Endothelial cell of umbilical vein (primary cell): Measurements from ENCODE around the gene BRAT1. TPM values are rescaled to one million over a fixed set of nuclear protein-coding genes. Genes with fewer than 3 reads are reported as not detected.

Source experiments
- BruUV-seq: library from RNA; stranded (reverse); fragments of 400-500 nt; replicated peaks from 2 replicates; lab custom pipeline; 2021; lab: Mats Ljungman, UMichigan
- CTCF ChIA-PET: fragments of 300-600, 350-600 bp; sonication (Branson Sonifier 250); formaldehyde crosslinking; loops from one replicate; lab custom pipeline; 2021; ENCODE audit warnings: antibody characterized with exemption, inconsistent platforms; lab: Charles Lee
- POLR2A ChIA-PET: fragments of 300-600, 350-600 bp; sonication (Branson Sonifier 250); formaldehyde crosslinking; loops from one replicate; lab custom pipeline; 2021; ENCODE audit warnings: antibody characterized with exemption, inconsistent platforms; lab: Charles Lee
- DNase-seq: peaks from one replicate; pipeline ENCODE4 v3.0.0-alpha.2; 2011; ENCODE audit warnings: low read depth, low spot score
- FAIRE-seq: peaks from 2 replicates; lab custom pipeline; 2011; peaks lifted over from hg19 to GRCh38; lab: Jason Lieb, UNC
- H2AFZ ChIP-seq: 2 replicates; pipeline ENCODE4 v1.6.0; 2012; ENCODE audit warnings: low read depth, low read length, control low read depth, inconsistent platforms
- H3K27ac ChIP-seq: 2 replicates; pipeline ENCODE4 v1.5.1; 2011; ENCODE audit warnings: low read depth, mild to moderate bottlenecking, control low read depth, low read length, moderate library complexity; ENCODE audit not compliant: insufficient read depth
- H3K27me3 ChIP-seq, 2 experiments: 2 replicates each; pipeline versions ENCODE4 v1.6.0 to v1.6.1; 2011; ENCODE audit warnings: low read length in 2 of 2, mixed read lengths in 1 of 2; ENCODE audit not compliant: control insufficient read depth in 2 of 2, insufficient read depth in 2 of 2
- H3K36me3 ChIP-seq, 2 experiments: 2 replicates in 1 of 2; 3 replicates in 1 of 2; pipeline ENCODE4 v1.5.1; 2011; ENCODE audit warnings: low read length in 2 of 2, mild to moderate bottlenecking in 1 of 2, moderate library complexity in 1 of 2; ENCODE audit not compliant: control insufficient read depth in 2 of 2, insufficient read depth in 2 of 2; ENCODE audit errors: extremely low read depth in 1 of 2
- H3K4me1 ChIP-seq: 3 replicates; pipeline ENCODE4 v1.5.1; 2011; ENCODE audit warnings: mild to moderate bottlenecking, low read length; ENCODE audit not compliant: control insufficient read depth, insufficient read depth; ENCODE audit errors: extremely low read depth
- H3K4me2 ChIP-seq: 2 replicates; pipeline ENCODE4 v1.6.1; 2011; ENCODE audit warnings: low read length, control low read depth, mixed read lengths; ENCODE audit not compliant: insufficient read depth
- H3K4me3 ChIP-seq, 3 experiments: fragments of 200-600 bp in 1 of 3; sonication (generic), shearing (Covaris generic) in 1 of 3; replicated peaks in 1 of 3; 2 replicates each; pipeline ENCODE4 v1.5.1; 2011 to 2016; ENCODE audit warnings: control low read depth in 3 of 3, low read length in 3 of 3, mild to moderate bottlenecking in 2 of 3, inconsistent platforms in 1 of 3, low read depth in 1 of 3, moderate library complexity in 1 of 3; ENCODE audit not compliant: insufficient read depth in 1 of 3
- H3K79me2 ChIP-seq: 2 replicates; pipeline ENCODE4 v1.6.0; 2012; ENCODE audit warnings: low read length, inconsistent platforms; ENCODE audit not compliant: control insufficient read depth, insufficient read depth
- H3K9ac ChIP-seq: replicated peaks from 2 replicates; pipeline ENCODE3; 2011; ENCODE audit warnings: low read length, control low read depth; ENCODE audit not compliant: insufficient read depth; ENCODE audit errors: extremely low read depth
- H3K9me1 ChIP-seq: replicated peaks from 3 replicates; pipeline ENCODE4 v1.6.0; 2011; ENCODE audit warnings: mild to moderate bottlenecking, low read length; ENCODE audit not compliant: control insufficient read depth, insufficient read depth; ENCODE audit errors: extremely low read depth
- H3K9me3 ChIP-seq: replicated peaks from 2 replicates; pipeline ENCODE4 v1.5.1; 2012; ENCODE audit warnings: low read length, inconsistent platforms; ENCODE audit not compliant: control insufficient read depth, insufficient read depth
- H4K20me1 ChIP-seq: replicated peaks from 2 replicates; pipeline ENCODE3; 2011; ENCODE audit warnings: mild to moderate bottlenecking, low read length; ENCODE audit not compliant: control insufficient read depth, insufficient read depth; ENCODE audit errors: extremely low read depth
- EZH2 ChIP-seq: IDR thresholded peaks from 2 replicates; pipeline ENCODE4 v1.6.1; 2012; ENCODE audit warnings: borderline replicate concordance, low read depth, mild to moderate bottlenecking, moderate library complexity, low read length, inconsistent platforms; ENCODE audit not compliant: severe bottlenecking
- GATA2 ChIP-seq: IDR thresholded peaks from 2 replicates; pipeline ENCODE4 v1.7.0; 2011; ENCODE audit warnings: low read depth, mild to moderate bottlenecking, moderate library complexity, mixed read lengths, low read length; ENCODE audit not compliant: insufficient read length, insufficient read depth
- POLR2A ChIP-seq: IDR thresholded peaks from 2 replicates; pipeline ENCODE4 v1.6.1; 2012; ENCODE audit warnings: low read depth, mild to moderate bottlenecking, control low read depth, low read length
- POLR2AphosphoS5 ChIP-seq: IDR thresholded peaks from 2 replicates; pipeline ENCODE4 v1.6.1; 2012; ENCODE audit warnings: low read depth, mild to moderate bottlenecking, control low read depth, low read length, moderate library complexity; ENCODE audit not compliant: insufficient read depth
- dilution Hi-C: fragments of 300-500 bp; cut with MboI; formaldehyde crosslinking; loops from one replicate; pipeline ENCODE4 v1.15.0; 2019; ENCODE audit warnings: low sequenced_read_pairs; ENCODE audit not compliant: extremely low pct_ligation_motif_present
- intact Hi-C: fragments of 100-400 bp; cut with micrococcal nuclease; formaldehyde crosslinking; loops from one replicate; pipeline ENCODE4 v1.10.0; 2022
- polyA plus RNA-seq, 4 experiments: library from polyadenylated mRNA; depleted of rRNA in 3 of 4; stranded (reverse) in 3 of 4; unstranded in 1 of 4; fragments of >200 nt; gene quantifications; 2 replicates each; pipeline versions ENCODE4 v1.2.1 to v1.2.3, GENCODE V29; 2011 to 2012; ENCODE audit warnings: missing spikeins in 1 of 4
- total RNA-seq: library from RNA; stranded (reverse); gene quantifications from 2 replicates; pipeline ENCODE4 v1.2.3, GENCODE V29; 2021

Gene BRAT1
- total and polyA plus RNA-seq, 2 donors (not counting 3 experiments of a cell fraction or from before 2014, with no cell fraction given), result 31.1 to 31.6 TPM

- intact Hi-C loops (loop anchor here (1.0 kb wide), 1 partner anchor 7 kb away; no protein-coding TSS in a partner anchor), dilution Hi-C loops (no loop called here)
- no peaks in the 10 kb centered on the region for H3K9me1 ChIP-seq
- no TSS peak for BruUV-seq
- peak overlapping the region in 1 of 3 experiments; percentile 37 for H3K4me3 ChIP-seq
- DNase-seq (no peak), FAIRE-seq (no peak)
- H3K9me3 ChIP-seq, result no peaks in the 10 kb centered on the region
- no peaks in the 10 kb centered on the region for H3K27me3 ChIP-seq
- peaks cover 33% of the 10 kb centered on the region for H3K4me1 ChIP-seq
- no peaks in the 10 kb centered on the region for H3K36me3 ChIP-seq
- no peak overlapping the region for H3K9ac ChIP-seq
- ChIA-PET POLR2A (no interaction called here), CTCF (no interaction called here)
- TF ChIP-seq GATA2 (no peak), EZH2 (no peak), POLR2AphosphoS5 (no peak)
- H4K20me1 ChIP-seq, result no peaks in the 10 kb centered on the region
- H3K27ac ChIP-seq, result no peak overlapping the region
- H2AFZ ChIP-seq, result peak overlapping the region; percentile 83
- no peaks in the 10 kb centered on the region for H3K79me2 ChIP-seq
- peak overlapping the region; percentile 63 for H3K4me2 ChIP-seq
Measured at GRCh38 chr7:2518737-2519118, 36.6 kb downstream of the BRAT1 start.

GRCh38 chr7:2517678-2518507, 37.4 kb downstream of the BRAT1 start:
- Histone ChIP-seq H4K20me1 (no peaks in the 10 kb centered on the region), H3K27me3 (no peaks in the 10 kb centered on the region), H3K79me2 (no peaks in the 10 kb centered on the region), H3K9me1 (no peaks in the 10 kb centered on the region), H3K36me3 (no peaks in the 10 kb centered on the region), H3K9ac (no peak overlapping the region), H3K4me3 (no peak overlapping the region), H3K4me2 (no peak overlapping the region), H3K9me3 (no peaks in the 10 kb centered on the region), H3K4me1 (peaks cover 25% of the 10 kb centered on the region), H3K27ac (no peak overlapping the region), H2AFZ (no peak overlapping the region)
- no peak for TF ChIP-seq POLR2A
- no TSS peak for BruUV-seq
- ChIA-PET CTCF (no interaction called here), POLR2A (no interaction called here)
- FAIRE-seq (no peak), DNase-seq (no peak)
- intact Hi-C loops, result no loop called here
- dilution Hi-C loops, result no loop called here
